HEK293T (cell line): ENCODE measurements around the gene CDH13.

Experiments used
- ARNT ChIP-seq: fragments of 450-650 bp; IDR thresholded peaks from 2 replicates; pipeline ENCODE4 v1.6.1; 2017; ENCODE audit warnings: mild to moderate bottlenecking
- BHLHE40 ChIP-seq: fragments of 450-650 bp; IDR thresholded peaks from 2 replicates; pipeline ENCODE4 v1.6.1; 2016; ENCODE audit warnings: mild to moderate bottlenecking, moderate library complexity, borderline replicate concordance
- CTBP1 ChIP-seq: fragments of 450-650 bp; IDR thresholded peaks from 2 replicates; pipeline ENCODE4 v1.6.1; 2016; ENCODE audit warnings: borderline replicate concordance
- FOXM1 ChIP-seq: fragments of 450-650 bp; IDR thresholded peaks from 2 replicates; pipeline ENCODE4 v1.6.1; 2017; ENCODE audit warnings: mild to moderate bottlenecking, borderline replicate concordance
- L3MBTL2 ChIP-seq: fragments of 450-650 bp; conservative IDR thresholded peaks from 2 replicates; pipeline ENCODE4 v1.6.1; 2016; ENCODE audit warnings: mild to moderate bottlenecking
- PKNOX1 ChIP-seq: fragments of 450-650 bp; IDR thresholded peaks from 2 replicates; pipeline ENCODE4 v1.6.1; 2016
- SP1 ChIP-seq: fragments of 450-650 bp; IDR thresholded peaks from 2 replicates; pipeline ENCODE4 v1.6.1; 2017

- TF ChIP-seq FOXM1 (no peak), PKNOX1 (no peak), BHLHE40 (no peak), ARNT (no peak), SP1 (no peak), CTBP1 (no peak), L3MBTL2 (no peak)
Observed at GRCh38 chr16:83586036-83586435, 959.3 kb downstream of the CDH13 start.
